K562 (cell line): ENCODE results near the gene BRPF1. TPM values are rescaled to one million over a fixed set of nuclear protein-coding genes. Genes with fewer than 3 reads are reported as not detected.

Experiments
- ARHGAP35 ChIP-seq: fragments of 450-650 bp; IDR thresholded peaks from 2 replicates; pipeline ENCODE4 v1.6.1; 2018; ENCODE audit not compliant: partially characterized antibody
- ARID4B ChIP-seq: sonication (generic); formaldehyde crosslinking; IDR thresholded peaks from 2 replicates; pipeline ENCODE4 v1.8.0; 2022; ENCODE audit warnings: mild to moderate bottlenecking, missing genetic modification reagents
- DACH1 ChIP-seq: fragments of 450-650 bp; IDR thresholded peaks from 2 replicates; pipeline ENCODE4 v1.6.1; 2018; ENCODE audit not compliant: partially characterized antibody
- E2F1 ChIP-seq: sonication (generic); formaldehyde crosslinking; IDR thresholded peaks from 2 replicates; pipeline ENCODE4 v1.8.1; 2023; ENCODE audit warnings: mild to moderate bottlenecking, missing genetic modification reagents, moderate library complexity
- ELK1 ChIP-seq: sonication (generic); formaldehyde crosslinking; IDR thresholded peaks from 2 replicates; pipeline ENCODE4 v1.8.1; 2022; ENCODE audit warnings: missing genetic modification reagents
- ELK3 ChIP-seq: fragments of 450-650 bp; formaldehyde crosslinking; IDR thresholded peaks from 2 replicates; pipeline ENCODE4 v1.4.0; 2020; ENCODE audit warnings: mild to moderate bottlenecking
- GATAD2B ChIP-seq: fragments of 450-650 bp; IDR thresholded peaks from 2 replicates; pipeline ENCODE4 v1.6.1; 2017; ENCODE audit warnings: mild to moderate bottlenecking, borderline replicate concordance
- JUNB ChIP-seq: fragments of 450-650 bp; formaldehyde crosslinking; conservative IDR thresholded peaks from 2 replicates; pipeline ENCODE4 v1.4.0; 2020; ENCODE audit warnings: mild to moderate bottlenecking
- MECOM ChIP-seq: fragments of 250-450 bp; sonication (Bioruptor Pico); IDR thresholded peaks from 2 replicates; pipeline ENCODE4 v1.8.0; 2022; ENCODE audit warnings: inconsistent platforms
- MTF1 ChIP-seq: fragments of 250-450 bp; sonication (Bioruptor Pico); IDR thresholded peaks from 2 replicates; pipeline ENCODE4 v1.9.0; 2021; ENCODE audit warnings: moderate library complexity, mild to moderate bottlenecking, inconsistent platforms, borderline replicate concordance
- PHTF2 ChIP-seq: fragments of 250-450 bp; sonication (Bioruptor Pico); IDR thresholded peaks from 2 replicates; pipeline ENCODE4 v1.5.0; 2021; ENCODE audit warnings: mild to moderate bottlenecking
- PTTG1 ChIP-seq: fragments of 450-650 bp; IDR thresholded peaks from 2 replicates; pipeline ENCODE4 v1.6.1; 2016; ENCODE audit warnings: low read depth, mild to moderate bottlenecking, missing genetic modification characterization, missing compliant biosample characterization
- SNRNP70 ChIP-seq: fragments of 200-400 bp; formaldehyde crosslinking; optimal IDR thresholded peaks from 2 replicates; pipeline ENCODE3; 2017; ENCODE audit warnings: low read depth, low read length
- TBL1XR1 ChIP-seq, 2 experiments: IDR thresholded peaks; 2 replicates each; pipeline ENCODE4 v1.6.1; 2012; ENCODE audit warnings: improper control_type of control experiment in 2 of 2, low read length in 2 of 2, mild to moderate bottlenecking in 1 of 2
- TRIM25 ChIP-seq: fragments of 450-650 bp; IDR thresholded peaks from 2 replicates; pipeline ENCODE4 v1.7.0; 2016; ENCODE audit warnings: borderline replicate concordance
- ZNF408 ChIP-seq: fragments of 250-450 bp; sonication (Bioruptor Pico); IDR thresholded peaks from 2 replicates; pipeline ENCODE4 v1.4.0; 2020; ENCODE audit warnings: low read depth, mild to moderate bottlenecking, moderate library complexity
- ZNF778 ChIP-seq: fragments of 450-650 bp; formaldehyde crosslinking; IDR thresholded peaks from 2 replicates; pipeline ENCODE4 v1.4.0; 2020; ENCODE audit warnings: mild to moderate bottlenecking, moderate library complexity
- polyA plus RNA-seq, 8 experiments: library from polyadenylated mRNA; depleted of rRNA in 4 of 8; stranded (reverse) in 5 of 8; unstranded in 3 of 8; fragments of >200 nt; fragmentation: Nextera tagmentation in 2 of 8; fragmentation: Illumina TruSeq in 1 of 8; extraction: Ambion mirVana in 2 of 8; extraction: Trizol in 1 of 8; gene quantifications; 2 replicates each; pipeline versions ENCODE4 v1.2.1 to v1.2.3, GENCODE V29; 2011 to 2014; ENCODE audit warnings: inconsistent platforms in 1 of 8, missing spikeins in 1 of 8
- total RNA-seq, 7 experiments: library from RNA; depleted of rRNA in 6 of 7; stranded (reverse); fragments of >200 nt in 6 of 7; fragmentation: Illumina TruSeq in 2 of 7; extraction: Trizol in 2 of 7; gene quantifications; 2 replicates each; pipeline versions ENCODE4 v1.2.1 to v1.2.3, GENCODE V29; 2011 to 2021; ENCODE audit warnings: low replicate concordance in 1 of 7

The BRPF1 gene
- total and polyA plus RNA-seq, 9 of the 15 experiments (the other 6 are each of a cell fraction or from before 2014, with no cell fraction given): 1.1 to 40.2 (median 23.5) TPM

GRCh38 chr3:9715764-9716437 is 15.6 kb upstream of the BRPF1 start (continued):
- TF ChIP-seq GATAD2B (peak; percentile 88; the same call in 1 of the 2 replicates), ZNF408 (CRISPR knock-in tag) (no peak), ELK3 (CRISPR knock-in tag) (no peak), ELK1 (no peak), PHTF2 (CRISPR knock-in tag) (no peak), ZNF778 (CRISPR knock-in tag) (no peak), E2F1 (CRISPR knock-in tag) (peak; percentile 32; the same call in 1 of the 2 replicates), PTTG1 (tag) (no peak), SNRNP70 (no peak), TBL1XR1 (IDR thresholded peaks at IDR 0.05; ENCODE audit: low read length in 2 of 2) (no peak; a peak in 1 of 4 replicates), MTF1 (CRISPR knock-in tag) (no peak), MECOM (CRISPR knock-in tag) (no peak), ARHGAP35 (no peak), JUNB (CRISPR knock-in tag) (peak; percentile 81), TRIM25 (no peak), ARID4B (CRISPR knock-in tag) (no peak), DACH1 (no peak)
